Measurements from ENCODE around the gene PFN3.
A peak's percentile ranks its signal among the peaks of the same experiment; 100 is the strongest.
"Not testable (repeated sequence)": the region's sequence is repeated elsewhere in the genome, so short reads cannot be mapped to it uniquely, and the experiment has no call there.

Gene PFN3

DNA sequence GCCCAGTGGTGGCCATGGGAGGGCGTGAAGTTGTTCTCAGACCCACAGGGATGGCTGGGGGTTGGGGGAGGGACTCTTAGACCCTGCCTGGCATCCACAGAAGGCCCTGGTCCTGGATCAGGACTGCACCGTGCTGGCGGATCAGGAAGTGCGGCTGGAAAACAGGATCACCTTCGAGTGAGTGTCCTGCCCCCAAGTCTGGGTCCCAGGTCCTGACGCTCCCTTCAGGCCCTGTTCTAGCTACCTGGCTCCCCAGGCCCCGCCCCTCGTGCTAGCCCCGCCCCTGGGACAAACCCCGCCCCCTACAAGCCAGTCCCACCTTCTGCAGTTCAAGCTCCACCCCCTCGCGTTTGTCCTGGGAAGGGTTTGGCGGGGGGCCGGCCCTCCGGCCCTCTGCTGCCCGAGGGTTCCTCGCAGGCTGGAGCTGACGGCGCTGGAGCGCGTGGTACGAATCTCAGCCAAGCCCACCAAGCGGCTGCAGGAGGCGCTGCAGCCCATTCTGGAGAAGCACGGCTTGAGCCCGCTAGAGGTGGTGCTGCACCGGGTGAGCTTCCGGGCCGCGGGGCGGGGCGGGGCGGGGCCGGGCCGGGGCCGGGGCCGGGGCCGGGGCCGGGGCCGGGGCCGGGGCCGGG, 29.9 kb downstream of the PFN3 start:
- DNase-seq = peak; percentile 82

DNA sequence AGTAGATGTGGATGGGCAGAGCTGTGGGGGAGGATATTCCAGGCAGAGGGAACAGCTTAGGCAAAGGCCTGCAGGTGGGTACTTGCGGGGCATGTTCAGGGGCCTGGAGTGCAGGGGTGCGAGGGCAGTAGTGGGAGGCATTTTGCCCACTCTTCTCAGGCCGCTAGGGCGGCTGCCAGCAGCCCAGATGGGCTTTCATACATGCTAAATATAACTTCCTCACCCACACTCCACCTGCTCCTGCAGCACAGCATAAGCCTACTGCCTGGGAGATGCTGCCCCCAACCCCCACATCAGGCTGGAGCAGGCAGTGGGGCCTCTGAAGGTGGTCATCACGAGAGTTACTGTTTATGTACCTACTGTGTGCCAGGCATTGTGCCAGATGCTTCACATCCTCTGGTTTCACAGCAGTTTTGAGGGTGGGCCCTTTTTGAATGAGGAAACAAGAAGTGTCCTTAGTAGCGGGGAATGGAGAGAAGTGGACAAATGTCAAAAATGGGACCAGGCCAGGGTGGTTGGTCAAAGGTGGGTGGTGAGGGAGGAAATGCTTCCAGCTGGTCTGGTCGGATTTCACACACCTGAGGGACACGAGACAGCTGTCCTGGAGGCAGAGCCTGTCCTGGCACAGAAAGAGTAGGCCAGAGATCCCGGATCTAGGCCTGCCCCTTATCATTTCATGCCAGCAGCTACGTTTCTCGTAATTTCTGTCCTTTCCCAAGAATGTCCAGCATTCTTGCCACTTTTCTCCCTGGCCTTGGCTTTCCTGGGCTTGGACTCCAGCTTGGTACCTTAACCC, 30.6 kb downstream of the PFN3 start:
- DNase-seq = no peak

DNA sequence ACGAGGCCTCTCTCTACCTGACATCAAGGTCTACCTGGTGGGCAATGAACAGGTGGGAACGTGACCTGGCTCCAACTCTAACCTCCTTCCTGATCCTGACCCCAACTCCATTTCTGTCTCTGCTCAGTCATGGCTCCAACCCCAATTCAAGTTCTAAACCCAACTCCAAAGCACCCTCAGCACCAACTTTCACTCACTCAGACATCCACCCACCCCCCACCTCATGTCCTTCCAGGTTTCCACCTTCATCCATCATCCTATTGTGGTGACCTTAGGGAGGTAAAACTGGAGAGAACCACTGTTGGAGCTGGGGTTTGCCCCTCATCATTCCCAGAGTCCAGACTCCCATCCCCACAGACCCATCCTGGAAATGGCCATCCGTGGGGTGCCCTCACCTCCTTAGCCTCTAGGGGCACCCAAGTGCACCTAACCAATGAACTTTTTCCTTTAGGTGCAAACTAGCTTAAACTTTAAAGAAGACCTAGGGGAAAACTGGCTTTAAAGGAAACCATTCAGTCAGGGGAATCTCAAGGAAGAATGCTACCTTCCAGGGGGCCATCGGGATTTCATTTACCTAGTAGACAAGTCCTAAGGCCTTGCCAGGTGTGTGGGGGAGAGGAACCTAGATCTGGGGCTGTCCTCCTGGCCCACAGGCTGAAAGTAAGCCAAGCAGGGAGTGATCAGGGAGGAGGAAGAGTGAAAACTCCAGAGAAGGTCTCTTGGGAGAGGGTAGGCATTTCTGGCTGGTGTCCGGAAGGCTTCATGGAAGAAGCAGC, 31.4 kb downstream of the PFN3 start:
- no peak for DNase-seq

DNA sequence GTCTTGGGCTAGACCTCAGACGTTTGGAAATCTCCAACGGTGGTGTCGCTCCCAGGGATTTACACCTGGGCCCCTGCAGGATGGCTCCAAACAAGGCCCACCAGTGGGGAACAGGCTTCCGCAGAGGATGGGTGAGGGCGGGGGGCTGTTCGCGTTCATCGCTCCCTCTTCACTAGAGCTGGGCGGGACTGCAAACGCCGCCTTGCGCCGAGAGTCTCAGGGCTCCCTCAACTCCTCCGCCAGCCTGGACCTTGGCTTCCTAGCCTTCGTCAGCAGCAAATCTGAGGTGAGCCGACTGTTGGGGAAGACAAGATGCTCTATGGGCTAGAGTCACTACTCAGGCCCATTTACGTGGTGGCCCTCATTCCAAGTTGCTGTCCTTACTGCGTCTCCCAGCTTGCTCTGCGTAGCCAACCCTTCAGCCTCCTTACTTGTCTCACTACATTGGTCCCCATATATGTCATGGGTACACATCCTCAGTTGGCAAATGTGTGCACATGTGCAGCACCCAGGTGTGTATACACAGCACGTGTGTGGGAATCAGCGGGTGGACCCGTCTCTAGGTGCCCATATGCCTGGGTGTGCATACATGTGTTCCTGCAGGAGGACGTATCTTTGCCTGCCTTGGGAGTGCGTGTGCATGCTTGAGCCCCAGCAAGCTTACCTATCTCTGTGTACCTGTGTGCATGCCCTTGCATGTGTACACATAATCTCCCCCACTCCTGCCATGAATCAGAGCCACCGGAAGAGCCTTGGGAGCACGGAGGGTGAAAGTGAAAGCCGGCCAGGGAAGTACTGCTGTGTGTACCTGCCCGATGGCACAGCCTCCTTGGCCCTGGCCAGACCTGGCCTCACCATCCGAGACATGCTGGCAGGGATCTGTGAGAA, 32.2 kb downstream of the PFN3 start:
- no peak for DNase-seq

DNA sequence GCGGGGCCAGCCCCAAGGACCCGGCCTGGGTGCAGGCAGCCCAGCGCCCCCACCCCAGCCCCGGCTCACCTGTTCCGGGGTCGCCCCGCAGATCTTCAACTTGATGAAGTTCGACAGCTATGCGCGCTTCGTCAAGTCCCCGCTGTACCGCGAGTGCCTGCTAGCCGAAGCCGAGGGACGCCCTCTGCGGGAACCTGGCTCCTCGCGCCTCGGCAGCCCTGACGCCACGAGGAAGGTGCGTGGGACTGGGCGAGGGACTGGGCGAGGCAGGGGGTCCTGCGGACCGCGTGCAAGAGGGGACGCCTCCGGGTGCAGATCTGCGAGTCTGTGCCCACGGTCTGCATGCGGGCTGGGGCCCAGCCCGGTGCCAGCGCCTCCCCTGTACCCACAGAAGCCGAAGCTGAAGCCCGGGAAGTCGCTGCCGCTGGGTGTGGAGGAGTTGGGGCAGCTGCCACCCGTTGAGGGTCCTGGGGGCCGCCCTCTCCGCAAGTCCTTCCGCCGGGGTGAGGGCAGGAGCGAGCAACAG, 33.1 kb downstream of the PFN3 start:
- DNase-seq = no peak

DNA sequence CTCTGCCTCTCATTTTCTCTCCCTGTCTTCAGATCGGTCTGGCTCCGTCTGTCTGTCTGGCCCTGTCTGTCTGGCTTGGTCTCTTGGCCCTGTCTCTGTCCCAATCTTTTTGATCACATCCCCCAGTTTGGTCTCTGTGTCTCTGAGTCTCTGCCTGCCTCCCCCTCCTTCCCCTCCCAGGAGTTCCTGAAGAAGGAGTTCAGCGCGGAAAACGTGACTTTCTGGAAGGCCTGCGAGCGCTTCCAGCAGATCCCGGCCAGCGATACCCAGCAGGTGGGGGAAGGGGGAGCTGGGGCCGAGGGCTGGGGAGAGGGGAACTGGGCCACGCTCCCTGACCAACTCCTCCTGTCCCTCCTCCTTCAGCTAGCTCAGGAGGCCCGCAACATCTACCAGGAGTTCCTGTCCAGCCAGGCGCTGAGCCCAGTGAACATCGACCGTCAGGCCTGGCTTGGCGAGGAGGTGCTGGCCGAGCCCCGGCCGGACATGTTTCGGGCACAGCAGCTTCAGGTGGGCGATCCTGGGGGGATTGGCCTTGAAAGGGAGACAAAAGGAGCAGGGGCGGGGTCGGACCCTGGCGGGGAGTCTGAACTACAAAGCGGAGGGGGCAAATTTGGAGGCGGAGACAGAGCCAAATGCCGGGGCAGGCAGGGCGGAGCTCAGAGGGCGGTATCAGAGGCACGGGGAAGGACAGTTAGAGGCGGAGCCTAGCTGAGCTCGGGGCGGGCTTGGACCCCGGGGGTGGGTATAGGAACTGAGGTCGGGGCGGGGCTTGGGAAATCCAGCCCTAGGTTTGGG, 33.7 kb downstream of the PFN3 start:
- DNase-seq = no peak

DNA sequence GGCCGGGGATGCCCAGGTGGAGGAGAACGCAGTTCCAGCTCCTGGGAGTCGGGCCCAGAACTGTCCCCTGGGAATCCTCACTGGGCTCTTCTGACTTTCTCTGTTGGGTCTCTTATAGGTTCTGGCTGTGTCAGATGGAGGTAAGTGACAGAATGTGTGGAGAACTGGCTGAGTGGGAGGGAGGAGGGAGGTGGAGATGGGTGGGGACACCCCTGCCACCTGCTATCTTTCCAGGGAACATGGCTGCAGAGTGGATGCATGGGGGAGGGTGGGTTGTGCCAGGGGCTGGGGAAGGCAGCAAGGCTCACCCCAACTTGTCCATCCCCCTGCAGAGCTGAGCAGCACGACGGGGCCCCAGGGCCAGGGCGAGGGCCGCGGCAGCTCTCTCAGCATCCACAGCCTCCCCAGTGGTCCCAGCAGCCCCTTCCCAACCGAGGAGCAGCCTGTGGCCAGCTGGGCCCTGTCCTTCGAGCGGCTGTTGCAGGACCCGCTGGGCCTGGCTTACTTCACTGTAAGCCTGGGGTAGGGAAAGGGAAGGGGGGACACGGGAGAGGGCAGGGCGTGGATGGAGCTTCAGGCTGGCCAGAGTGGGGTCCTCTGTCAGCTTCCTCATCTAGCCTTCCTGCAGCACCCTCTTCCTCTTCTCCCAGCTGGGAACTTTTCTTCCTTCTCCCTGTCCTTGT, 34.5 kb downstream of the PFN3 start:
- no peak for DNase-seq

DNA sequence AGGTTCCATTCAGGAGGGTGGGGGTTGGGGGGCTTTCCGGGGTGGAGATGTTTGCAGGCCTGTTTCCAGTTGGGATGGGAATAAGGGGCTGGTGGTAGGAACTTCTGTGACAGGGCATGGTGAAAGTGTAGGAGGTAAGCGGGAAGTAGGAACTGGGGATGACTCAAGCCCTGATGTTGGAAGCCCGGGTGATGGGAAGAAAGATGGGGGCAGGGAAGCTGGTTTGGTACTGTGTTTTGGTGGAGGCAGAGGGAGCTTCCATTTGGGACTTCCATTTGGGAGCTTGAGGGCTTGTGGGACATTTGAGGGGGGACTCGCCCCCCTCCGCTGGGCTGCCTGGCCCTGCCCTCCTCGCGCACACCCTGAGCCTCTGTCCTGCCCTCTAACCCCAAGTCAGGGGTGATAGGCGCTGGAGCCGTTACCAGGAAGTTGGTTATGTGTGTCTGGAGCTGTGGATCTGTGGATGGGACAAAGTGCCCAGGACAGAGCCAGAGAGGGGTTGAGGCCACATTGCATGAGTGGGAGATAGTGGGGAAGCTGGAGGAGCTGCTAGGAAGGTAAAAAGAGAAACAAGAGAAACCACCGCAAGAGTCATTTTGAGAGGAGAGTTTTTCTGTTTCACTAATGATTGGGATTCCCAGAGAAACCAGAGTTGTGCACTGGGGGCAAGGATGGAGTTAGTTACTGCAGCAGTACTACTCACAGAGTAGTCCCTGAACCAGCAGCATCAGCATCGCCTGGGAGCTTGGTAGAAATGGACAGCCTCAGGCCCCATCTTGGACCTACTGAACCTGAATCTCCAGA, 36.1 kb downstream of the PFN3 start:
- no peak for DNase-seq

DNA sequence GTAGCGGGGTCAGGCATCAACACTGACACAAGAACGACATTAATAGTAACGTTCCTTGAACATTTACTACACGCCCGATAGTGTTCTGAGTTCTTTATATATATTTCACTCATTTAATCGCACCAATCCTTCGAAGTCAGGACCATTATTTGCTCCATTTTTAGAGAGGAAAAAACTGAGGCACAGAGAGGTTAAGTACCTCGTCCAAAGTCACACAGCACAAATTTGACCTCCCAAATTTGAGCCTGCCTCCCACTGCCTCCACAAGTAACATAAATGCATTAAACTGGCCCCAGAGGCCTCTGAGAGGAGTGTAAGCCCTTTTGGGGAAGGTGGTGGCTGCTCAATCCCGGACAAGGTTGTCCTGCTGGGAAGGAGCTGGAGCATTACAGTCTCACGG, 36.9 kb downstream of the PFN3 start:
- no peak for DNase-seq

DNA sequence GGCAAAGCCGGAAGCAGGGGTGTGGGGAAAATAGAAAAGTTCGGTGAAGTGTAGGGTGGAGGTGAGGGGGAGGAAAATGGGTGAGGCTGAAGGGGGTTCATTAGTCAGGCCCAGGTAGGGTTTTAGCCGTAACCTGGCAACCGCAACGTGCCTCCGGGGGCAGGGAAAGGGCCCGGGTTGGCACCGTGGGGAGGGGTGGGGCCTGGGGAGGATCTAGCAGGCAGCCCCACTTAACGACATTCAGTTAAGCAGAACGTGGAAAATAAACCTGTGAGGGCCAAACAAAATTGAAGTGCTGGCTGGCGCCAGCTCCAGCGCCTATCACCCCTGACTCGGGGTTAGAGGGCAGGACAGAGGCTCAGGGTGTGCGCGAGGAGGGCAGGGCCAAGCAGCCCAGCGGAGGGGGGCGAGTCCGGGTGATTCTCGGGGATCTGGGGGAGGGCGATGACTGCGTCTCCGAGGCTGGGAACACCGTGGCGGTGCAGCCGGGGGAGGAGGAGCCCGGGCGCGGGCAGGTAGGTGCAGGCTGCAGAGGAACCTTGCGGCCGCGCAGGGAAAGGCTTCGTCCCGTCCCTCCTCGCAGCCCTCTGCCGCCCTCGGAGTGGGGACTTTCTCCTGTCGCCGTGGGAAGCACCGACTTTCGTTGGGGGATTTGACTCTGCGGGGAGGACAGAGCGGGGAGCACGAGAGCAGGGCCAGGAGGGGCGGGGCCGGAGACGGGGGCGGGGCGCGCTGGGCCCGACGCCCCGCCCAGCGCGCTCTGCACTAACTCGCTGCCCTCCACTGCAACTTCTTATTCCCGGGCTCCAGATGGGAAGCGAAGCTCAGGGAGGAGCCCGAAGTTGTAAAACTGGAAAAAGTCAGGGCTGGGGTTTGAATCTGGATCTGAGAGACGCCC, 37.6 kb downstream of the PFN3 start:
- no peak for DNase-seq

DNA sequence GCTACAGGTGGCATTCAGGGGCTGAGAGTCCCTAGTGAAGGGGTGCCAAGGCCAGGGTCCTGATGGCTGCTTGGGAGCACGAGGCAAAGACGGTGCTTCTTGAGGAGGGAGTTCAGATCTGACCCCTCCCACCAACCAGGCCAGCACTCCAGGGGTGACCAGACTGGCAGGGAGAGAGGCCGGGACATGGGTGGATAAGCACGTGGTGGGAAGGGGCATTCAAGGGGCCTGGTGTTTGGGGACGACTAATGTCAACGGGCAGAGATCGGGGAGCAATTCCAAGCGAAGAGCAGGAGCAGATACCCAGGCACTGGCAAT, 38.2 kb downstream of the PFN3 start:
- no peak for DNase-seq

DNA sequence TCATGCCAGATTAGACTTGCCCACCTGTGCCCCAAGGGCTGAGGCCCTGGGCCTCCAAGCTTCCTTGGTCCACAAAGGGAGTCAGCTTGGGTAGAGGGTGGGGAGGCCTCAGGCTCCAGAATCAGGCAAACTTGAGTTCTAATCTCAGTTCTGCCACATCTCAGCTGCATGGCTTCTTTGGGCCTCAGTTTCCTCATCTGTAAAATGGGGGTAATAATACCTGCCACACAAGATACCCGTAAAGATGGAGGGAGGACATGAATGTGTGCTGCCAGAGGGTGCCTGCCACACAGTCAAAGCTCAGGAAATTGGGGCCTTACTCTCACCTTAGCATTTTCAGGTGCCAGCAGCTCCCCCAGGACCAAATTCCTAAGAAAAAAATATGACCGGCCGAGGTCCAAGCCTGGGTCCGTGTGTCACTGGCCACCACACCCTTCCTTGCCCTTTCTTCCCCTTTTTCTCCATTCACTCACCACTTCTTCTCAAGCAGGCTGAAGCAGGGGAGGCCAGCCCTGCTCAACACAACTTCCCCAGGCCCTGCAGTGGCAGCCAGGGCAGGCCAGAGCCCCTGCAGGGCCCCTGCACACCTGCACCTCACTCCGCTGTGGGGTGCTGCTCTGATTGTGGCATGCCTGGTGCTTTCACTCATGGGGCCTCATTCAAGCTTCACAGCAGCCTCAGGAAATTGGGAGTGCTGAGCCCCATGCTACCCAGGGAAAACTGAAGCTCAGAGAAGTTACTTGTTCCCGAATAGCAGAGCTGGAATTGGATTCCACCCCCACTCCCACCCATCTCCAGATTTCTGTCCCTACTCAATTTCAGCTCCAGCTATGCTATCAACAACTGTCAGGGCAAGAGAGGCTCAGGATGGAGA, 38.8 kb downstream of the PFN3 start:
- DNase-seq = no peak

DNA sequence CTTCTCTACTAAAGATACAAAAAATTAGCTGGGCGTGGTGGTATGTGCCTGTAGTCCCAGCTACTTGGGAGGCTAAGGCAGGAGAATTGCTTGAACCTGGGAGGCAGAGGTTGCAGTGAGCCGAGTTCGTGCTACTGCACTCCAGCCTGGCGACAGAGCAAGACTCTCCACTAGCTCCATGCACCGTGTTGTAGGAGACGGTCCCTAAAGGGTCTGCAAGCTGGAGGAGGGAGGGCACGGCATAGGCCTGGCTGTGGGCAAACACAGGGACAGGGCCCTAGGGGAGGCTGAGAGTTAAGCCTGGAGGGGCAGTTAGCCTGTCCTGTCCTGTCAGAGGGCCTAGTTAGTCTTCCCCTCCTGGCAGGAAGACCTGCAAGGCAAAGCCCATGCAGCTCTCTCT, 39.7 kb downstream of the PFN3 start:
- DNase-seq = not testable (repeated sequence)

DNA sequence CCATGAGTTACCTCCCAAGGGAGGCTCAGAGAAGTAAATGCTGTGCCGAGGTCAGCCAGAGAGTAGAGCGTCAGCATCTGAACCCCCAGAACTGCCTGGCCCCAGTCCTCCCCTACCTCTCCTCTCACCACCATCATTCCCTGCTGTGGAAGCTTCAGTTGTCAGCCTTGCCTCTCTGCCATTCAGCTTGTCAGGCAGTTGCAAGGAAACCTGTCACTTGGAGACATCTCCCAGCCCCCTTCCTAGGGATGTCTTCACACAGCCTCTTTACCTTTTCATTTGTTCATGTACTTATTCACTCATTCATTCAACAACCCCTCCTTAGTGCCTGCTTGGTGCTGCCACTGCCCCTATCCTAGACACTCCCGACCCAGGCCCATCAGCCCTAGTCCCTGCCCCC, 40.6 kb downstream of the PFN3 start:
- no peak for DNase-seq

DNA sequence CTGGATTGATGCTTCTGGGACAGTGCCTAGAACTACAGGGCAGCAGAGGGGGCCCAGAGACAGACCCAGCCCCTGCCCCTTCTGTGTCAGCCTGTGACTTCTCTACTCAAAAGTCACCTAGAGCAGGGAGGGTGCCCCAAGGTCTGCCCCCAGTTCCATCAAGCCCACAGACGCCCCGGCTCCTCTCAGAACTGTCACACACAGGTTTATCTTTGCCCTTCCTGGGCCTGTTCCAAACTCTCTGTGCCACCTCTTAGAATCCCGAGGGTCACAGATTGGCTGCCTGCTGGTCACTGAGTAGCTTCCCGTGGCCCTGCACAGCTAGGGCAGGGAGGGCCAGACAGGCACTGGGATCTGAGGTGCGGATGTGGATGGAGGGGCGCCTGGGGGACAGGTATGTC, 41.0 kb downstream of the PFN3 start:
- DNase-seq = no peak

DNA sequence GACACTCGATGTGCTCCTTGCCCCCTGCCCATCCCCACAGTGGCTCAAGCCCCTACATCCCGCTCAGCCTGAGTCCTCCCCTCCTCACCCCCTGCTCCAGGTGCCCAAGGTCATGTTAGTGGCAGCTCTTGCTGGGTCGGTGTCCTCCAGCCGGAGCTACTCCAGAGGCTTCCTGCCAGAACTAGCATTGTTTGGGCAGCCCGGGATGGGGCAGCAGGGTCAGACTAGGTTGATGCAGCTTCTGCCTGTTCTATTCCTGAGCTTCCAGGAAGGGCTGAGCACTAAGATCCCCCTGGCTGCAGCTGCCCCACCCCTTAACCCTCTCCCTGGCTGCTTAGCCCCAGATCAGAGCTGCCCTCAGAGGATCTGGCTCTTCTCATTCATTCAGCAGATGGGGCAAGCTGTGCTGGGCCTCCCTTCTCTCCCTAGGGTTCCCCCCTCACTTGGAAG, 42.1 kb downstream of the PFN3 start:
- DNase-seq = no peak

DNA sequence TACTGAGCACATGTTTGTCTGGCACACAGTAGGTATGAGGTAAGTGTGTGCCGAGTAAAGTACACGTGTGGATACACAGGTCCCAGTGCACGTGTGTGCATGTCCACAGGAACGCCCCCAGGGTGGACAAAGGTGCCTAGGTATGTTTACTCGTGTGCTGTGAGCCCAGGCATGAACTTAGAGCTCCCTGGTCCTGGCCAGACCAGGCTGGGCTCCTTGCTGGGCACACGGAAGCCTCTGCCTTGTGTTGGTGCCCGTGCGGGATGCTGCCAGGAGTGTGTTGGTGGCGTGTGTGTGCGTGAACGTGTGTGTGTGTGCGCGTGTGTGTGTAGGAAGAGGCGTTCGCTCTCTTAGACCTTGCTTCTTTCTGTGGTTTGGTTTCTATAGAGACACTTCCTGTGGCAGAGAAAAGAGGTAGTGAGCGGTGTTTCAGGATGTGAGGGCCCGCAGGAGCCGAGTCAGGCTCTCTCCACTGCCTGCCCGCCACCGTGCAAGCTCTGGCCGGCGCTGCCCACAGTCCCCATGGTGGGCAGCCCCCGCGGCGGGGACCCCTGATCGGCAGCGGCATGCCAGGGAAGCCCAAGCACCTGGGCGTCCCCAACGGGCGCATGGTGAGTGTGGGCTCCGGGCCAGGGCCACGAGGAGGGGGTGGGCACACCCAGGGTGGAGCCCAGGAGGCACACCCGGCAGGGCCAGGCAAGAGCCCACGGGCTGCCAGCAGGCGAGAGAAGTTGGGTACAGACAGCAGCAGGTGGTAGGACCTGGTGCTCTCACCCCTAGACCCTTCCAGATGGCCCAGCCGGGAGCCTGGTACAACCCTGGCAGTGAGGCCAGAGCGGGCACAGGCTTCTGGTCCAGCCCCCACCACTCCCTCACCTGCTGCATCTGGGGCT, 42.8 kb downstream of the PFN3 start, which contains the start of gene RGS14:
RGS14 (plus strand) TSS at position 466 of the 893 bp plus-strand sequence; CDS start at position 567, 101 bp downstream.
- no peak for DNase-seq
